SK-N-MC (cell line): Measurements from ENCODE around the gene KRTAP9-1.

ENCODE experiments used
- EZH2 ChIP-seq: fragments of 200-600 bp; sonication (generic); IDR thresholded peaks from one replicate; pipeline ENCODE4 v1.6.1; 2017; ENCODE audit warnings: antibody characterized with exemption
- POLR2AphosphoS5 ChIP-seq: IDR thresholded peaks from 2 replicates; pipeline ENCODE4 v1.6.1; 2012; ENCODE audit warnings: mild to moderate bottlenecking, low read depth, low read length, borderline replicate concordance

- TF ChIP-seq POLR2AphosphoS5 (no peak), EZH2 (no peak)
Measured at GRCh38 chr17:41140360-41141131, 49.1 kb upstream of the KRTAP9-1 start, which contains the start of gene KRTAP4-6.
